ENCODE data around the gene CASTOR2. TPM values are rescaled to one million over a fixed set of nuclear protein-coding genes. Genes with fewer than 3 reads are reported as not detected.
"Not testable (repeated sequence)": the region's sequence is repeated elsewhere in the genome, so short reads cannot be mapped to it uniquely, and the experiment has no call there.

The CASTOR2 gene
- total RNA-seq, 1 experiment from 2014 or later, result 6.3 TPM

DNA sequence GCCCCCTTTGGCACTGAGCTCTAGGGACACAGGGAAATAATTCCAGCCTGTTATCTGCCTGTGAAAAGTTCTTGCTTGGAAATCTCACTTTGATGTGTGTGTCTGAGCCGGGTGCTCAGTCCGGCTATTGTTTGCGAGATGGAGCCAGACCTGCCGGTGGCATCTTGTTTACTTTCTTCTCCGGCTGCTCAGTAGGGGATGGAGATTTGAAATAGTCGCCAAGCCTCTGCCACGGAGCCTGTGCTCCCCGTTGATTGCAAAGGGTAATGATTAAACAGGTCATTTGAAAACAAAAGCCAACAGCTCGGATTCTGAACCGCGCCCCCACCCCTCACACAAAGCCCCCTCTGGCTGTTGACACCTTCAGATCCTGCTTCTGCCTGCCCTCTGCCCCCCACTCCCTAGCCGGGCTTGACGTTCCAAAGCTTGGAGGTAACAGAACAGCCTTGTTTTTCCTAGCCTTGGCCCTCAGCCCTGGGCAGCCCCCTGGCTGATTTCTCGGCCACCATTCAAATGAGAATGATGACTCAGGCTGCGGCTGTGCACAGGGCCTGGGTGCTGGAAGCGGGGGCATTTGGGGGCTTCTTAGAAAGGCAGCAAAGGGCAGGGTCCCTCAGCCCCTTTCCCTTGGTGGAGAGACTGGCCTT lies 1.8 kb downstream of the CASTOR2 start:
- ATAC-seq, result peak; percentile 18

DNA sequence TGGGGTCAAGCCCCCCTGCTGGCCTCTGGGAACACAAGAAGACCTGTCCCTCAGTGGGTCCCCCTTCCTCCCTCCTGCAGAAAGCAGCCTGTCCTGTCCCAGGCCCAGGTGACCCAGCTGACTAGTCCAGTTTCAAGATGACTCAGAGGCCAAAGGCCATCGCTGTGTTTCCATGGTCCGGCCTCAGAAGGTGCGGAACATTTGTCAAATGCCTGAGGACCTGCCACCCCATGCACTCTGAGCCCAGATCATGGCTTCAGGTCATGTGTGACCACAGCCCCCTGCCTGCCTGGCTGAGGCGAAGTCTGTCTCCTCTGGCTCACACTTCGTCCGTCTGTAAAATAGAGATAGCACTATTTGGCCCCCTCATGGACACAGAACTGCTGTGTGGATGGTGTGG lies 2.4 kb downstream of the CASTOR2 start:
- intact Hi-C loops (cut with micrococcal nuclease); H3K36me3 ChIP-seq (ENCODE audit: low read depth, low read length); CTCF ChIA-PET; H3F3A ChIP-seq (ENCODE audit: low read length, unreplicated experiment); POLR2A ChIA-PET (ENCODE audit: unreplicated experiment); H3K9me3 ChIP-seq (ENCODE audit: low read length); H3K79me2 ChIP-seq (ENCODE audit: low read length); H4K20me1 ChIP-seq (ENCODE audit: low read length); H3K4me2 ChIP-seq (ENCODE audit: low read length); ATAC-seq; H3K9me2 ChIP-seq (replicated peaks; ENCODE audit: low read length); H3K27ac ChIP-seq (ENCODE audit: low read length); H3K4me1 ChIP-seq (ENCODE audit: insufficient read depth, low read length); BruUV-seq (replicated peaks); DNase-seq; H3K9ac ChIP-seq (ENCODE audit: low read length); H3K4me3 ChIP-seq (ENCODE audit: low read length); H3K27me3 ChIP-seq (ENCODE audit: low read length); H2AFZ ChIP-seq (ENCODE audit: low read length): not testable (repeated sequence)

More for the DNA sequence above, 1.8 kb downstream of the CASTOR2 start:
- H4K20me1 ChIP-seq (ENCODE audit: low read length); H3K27ac ChIP-seq (ENCODE audit: low read length); H3F3A ChIP-seq (ENCODE audit: low read length, unreplicated experiment); H3K4me1 ChIP-seq (ENCODE audit: insufficient read depth, low read length); H3K9me3 ChIP-seq (ENCODE audit: low read length); H3K9ac ChIP-seq (ENCODE audit: low read length); H3K36me3 ChIP-seq (ENCODE audit: low read depth, low read length); BruUV-seq (replicated peaks); H3K4me3 ChIP-seq (ENCODE audit: low read length); H3K9me2 ChIP-seq (replicated peaks; ENCODE audit: low read length); H2AFZ ChIP-seq (ENCODE audit: low read length); POLR2A ChIA-PET (ENCODE audit: unreplicated experiment); intact Hi-C loops (cut with micrococcal nuclease); DNase-seq; H3K4me2 ChIP-seq (ENCODE audit: low read length); H3K79me2 ChIP-seq (ENCODE audit: low read length); H3K27me3 ChIP-seq (ENCODE audit: low read length); CTCF ChIA-PET: not testable (repeated sequence)

DNA sequence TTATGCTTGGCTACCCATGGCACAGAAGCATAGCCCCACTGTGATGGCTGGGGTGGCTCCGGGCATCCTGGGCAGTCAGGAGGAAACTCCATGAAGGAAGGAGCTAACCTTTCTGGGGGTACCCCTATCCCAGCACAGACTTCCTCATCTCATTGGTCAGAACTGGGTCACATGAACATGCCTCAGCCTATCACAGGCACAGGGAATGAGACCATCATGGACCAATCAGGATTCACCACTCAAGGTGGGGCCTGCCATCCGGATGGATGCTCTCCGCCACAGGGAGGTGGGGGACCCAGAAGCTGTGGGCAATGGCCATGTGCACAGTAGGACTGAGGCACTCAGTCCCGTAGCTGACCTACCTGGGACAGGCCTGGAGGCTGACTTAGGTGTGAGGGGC lies 6.9 kb downstream of the CASTOR2 start:
- H3K9me2 ChIP-seq (replicated peaks; ENCODE audit: low read length); H2AFZ ChIP-seq (ENCODE audit: low read length); H3K27me3 ChIP-seq (ENCODE audit: low read length); intact Hi-C loops (cut with micrococcal nuclease); ATAC-seq; H4K20me1 ChIP-seq (ENCODE audit: low read length); BruUV-seq (replicated peaks); H3K4me2 ChIP-seq (ENCODE audit: low read length); H3K9ac ChIP-seq (ENCODE audit: low read length); H3K79me2 ChIP-seq (ENCODE audit: low read length); CTCF ChIA-PET; POLR2A ChIA-PET (ENCODE audit: unreplicated experiment); DNase-seq; H3F3A ChIP-seq (ENCODE audit: low read length, unreplicated experiment); H3K4me1 ChIP-seq (ENCODE audit: insufficient read depth, low read length); H3K4me3 ChIP-seq (ENCODE audit: low read length); H3K36me3 ChIP-seq (ENCODE audit: low read depth, low read length); H3K9me3 ChIP-seq (ENCODE audit: low read length); H3K27ac ChIP-seq (ENCODE audit: low read length): not testable (repeated sequence)

DNA sequence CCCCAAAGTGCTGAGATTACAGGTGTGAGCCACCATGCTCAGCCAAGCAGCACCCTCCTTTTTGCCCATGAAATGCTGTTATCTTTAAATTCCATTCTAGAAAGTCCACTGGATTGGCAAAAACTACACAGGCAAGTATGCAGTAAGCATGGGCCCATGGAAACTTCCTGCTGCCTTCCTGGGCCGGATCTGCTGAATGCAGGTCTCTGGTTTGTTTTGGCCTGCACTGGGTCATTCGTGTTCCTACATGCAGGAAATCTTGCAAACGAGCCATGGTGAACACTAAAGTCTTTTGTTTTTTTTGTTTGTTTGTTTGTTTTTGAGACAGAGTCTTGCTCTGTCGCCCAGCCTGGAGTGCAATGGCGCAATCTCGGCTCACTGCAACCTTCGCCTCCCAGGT lies 7.9 kb downstream of the CASTOR2 start:
- H3K9ac ChIP-seq (ENCODE audit: low read length); ATAC-seq; CTCF ChIA-PET; POLR2A ChIA-PET (ENCODE audit: unreplicated experiment); H2AFZ ChIP-seq (ENCODE audit: low read length); H3K27me3 ChIP-seq (ENCODE audit: low read length); H4K20me1 ChIP-seq (ENCODE audit: low read length); H3F3A ChIP-seq (ENCODE audit: low read length, unreplicated experiment); BruUV-seq (replicated peaks); H3K27ac ChIP-seq (ENCODE audit: low read length); H3K9me2 ChIP-seq (replicated peaks; ENCODE audit: low read length); H3K36me3 ChIP-seq (ENCODE audit: low read depth, low read length); H3K4me2 ChIP-seq (ENCODE audit: low read length); intact Hi-C loops (cut with micrococcal nuclease); H3K4me1 ChIP-seq (ENCODE audit: insufficient read depth, low read length); H3K9me3 ChIP-seq (ENCODE audit: low read length); H3K79me2 ChIP-seq (ENCODE audit: low read length); H3K4me3 ChIP-seq (ENCODE audit: low read length); DNase-seq: not testable (repeated sequence)

DNA sequence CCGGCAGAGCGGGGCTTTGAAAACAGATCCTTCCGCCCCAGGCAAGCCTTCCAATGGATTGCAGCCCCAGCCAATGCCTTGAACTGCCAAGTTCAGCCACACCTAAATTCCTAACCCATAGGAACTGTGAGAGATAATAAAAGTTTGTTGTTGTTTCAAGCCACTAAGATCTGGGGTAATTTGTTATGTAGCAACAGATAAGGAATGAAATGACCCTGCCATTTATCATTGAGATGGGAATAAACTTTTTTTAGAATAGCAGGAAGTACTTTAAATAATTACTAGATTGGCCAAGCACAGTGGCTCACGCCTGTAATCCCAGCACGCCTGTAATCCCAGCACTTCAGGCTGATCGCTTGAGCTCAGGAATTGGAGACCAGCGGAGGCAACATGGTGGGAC lies 11.5 kb downstream of the CASTOR2 start:
- H3K4me1 ChIP-seq (ENCODE audit: insufficient read depth, low read length); H3K9ac ChIP-seq (ENCODE audit: low read length); H3K27ac ChIP-seq (ENCODE audit: low read length); H3K79me2 ChIP-seq (ENCODE audit: low read length); DNase-seq; ATAC-seq; H3K36me3 ChIP-seq (ENCODE audit: low read depth, low read length); H3F3A ChIP-seq (ENCODE audit: low read length, unreplicated experiment); H3K27me3 ChIP-seq (ENCODE audit: low read length); POLR2A ChIA-PET (ENCODE audit: unreplicated experiment); H3K9me2 ChIP-seq (replicated peaks; ENCODE audit: low read length); intact Hi-C loops (cut with micrococcal nuclease); H3K4me2 ChIP-seq (ENCODE audit: low read length); H2AFZ ChIP-seq (ENCODE audit: low read length); H4K20me1 ChIP-seq (ENCODE audit: low read length); H3K9me3 ChIP-seq (ENCODE audit: low read length); BruUV-seq (replicated peaks); CTCF ChIA-PET; H3K4me3 ChIP-seq (ENCODE audit: low read length): not testable (repeated sequence)

DNA sequence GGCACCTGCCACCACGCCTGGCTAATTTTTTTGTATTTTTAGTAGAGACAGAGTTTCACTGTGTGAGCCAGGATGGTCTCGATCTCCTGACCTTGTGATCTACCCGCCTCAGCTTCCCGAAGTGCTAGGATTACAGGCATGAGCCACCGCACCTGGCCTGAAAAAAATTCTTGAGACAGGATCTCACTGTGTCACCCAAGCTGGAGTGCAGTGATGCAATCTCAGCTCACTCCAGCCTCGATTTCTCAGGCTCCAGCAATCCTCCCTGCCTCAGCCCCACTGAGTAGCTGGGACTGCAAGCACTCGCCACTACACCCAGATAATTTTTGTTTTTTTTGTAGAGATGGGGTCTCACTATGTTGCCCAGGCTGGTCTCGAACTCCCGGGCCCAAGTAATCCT lies 13.0 kb downstream of the CASTOR2 start:
- DNase-seq; H3K79me2 ChIP-seq (ENCODE audit: low read length); BruUV-seq (replicated peaks); H4K20me1 ChIP-seq (ENCODE audit: low read length); H3K4me3 ChIP-seq (ENCODE audit: low read length); intact Hi-C loops (cut with micrococcal nuclease); H3K36me3 ChIP-seq (ENCODE audit: low read depth, low read length); H2AFZ ChIP-seq (ENCODE audit: low read length); H3K9me3 ChIP-seq (ENCODE audit: low read length); H3F3A ChIP-seq (ENCODE audit: low read length, unreplicated experiment); POLR2A ChIA-PET (ENCODE audit: unreplicated experiment); H3K27ac ChIP-seq (ENCODE audit: low read length); H3K9me2 ChIP-seq (replicated peaks; ENCODE audit: low read length); H3K27me3 ChIP-seq (ENCODE audit: low read length); H3K4me1 ChIP-seq (ENCODE audit: insufficient read depth, low read length); H3K4me2 ChIP-seq (ENCODE audit: low read length); ATAC-seq; CTCF ChIA-PET; H3K9ac ChIP-seq (ENCODE audit: low read length): not testable (repeated sequence)

DNA sequence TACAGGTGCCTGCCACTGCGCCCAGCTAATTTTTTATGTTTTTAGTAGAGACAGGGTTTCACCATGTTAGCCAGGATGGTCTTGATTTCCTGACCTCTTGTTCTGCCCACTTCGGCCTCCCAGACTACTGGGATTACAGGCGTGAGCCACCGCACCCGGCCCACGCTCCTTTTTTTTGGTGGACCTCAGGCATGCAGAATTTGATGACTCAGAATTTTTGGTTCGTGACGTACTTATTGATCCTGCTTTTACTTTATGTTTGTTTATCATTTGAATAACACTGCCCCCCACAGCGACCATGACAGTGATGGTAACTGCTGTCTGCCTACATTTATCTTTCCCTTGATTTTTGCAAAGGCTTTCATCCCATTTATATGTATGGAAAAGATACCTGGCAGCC lies 23.9 kb downstream of the CASTOR2 start:
- CTCF ChIA-PET; H3K4me1 ChIP-seq (ENCODE audit: insufficient read depth, low read length); H3K9ac ChIP-seq (ENCODE audit: low read length); H3K4me2 ChIP-seq (ENCODE audit: low read length); H3K27me3 ChIP-seq (ENCODE audit: low read length); POLR2A ChIA-PET (ENCODE audit: unreplicated experiment); H3F3A ChIP-seq (ENCODE audit: low read length, unreplicated experiment); DNase-seq; H3K9me2 ChIP-seq (replicated peaks; ENCODE audit: low read length); H3K36me3 ChIP-seq (ENCODE audit: low read depth, low read length); BruUV-seq (replicated peaks); H2AFZ ChIP-seq (ENCODE audit: low read length); H3K4me3 ChIP-seq (ENCODE audit: low read length); H3K79me2 ChIP-seq (ENCODE audit: low read length); intact Hi-C loops (cut with micrococcal nuclease); H4K20me1 ChIP-seq (ENCODE audit: low read length); H3K9me3 ChIP-seq (ENCODE audit: low read length); H3K27ac ChIP-seq (ENCODE audit: low read length); ATAC-seq: not testable (repeated sequence)
